Measurements from ENCODE around the gene ZNF488.
"Not testable (repeated sequence)": the region's sequence is repeated elsewhere in the genome, so short reads cannot be mapped to it uniquely, and the experiment has no call there.

Gene ZNF488

GRCh38 chr10:47418321-47418720 lies 34.2 kb upstream of the ZNF488 start:
- no peaks in the 10 kb centered on the region for H3K36me3 ChIP-seq (ENCODE audit: control insufficient read depth, insufficient read depth, low read length)
- no peak overlapping the region for H3K9ac ChIP-seq
- no peaks in the 10 kb centered on the region for H3K79me2 ChIP-seq
- TF ChIP-seq CTCF (IDR thresholded peaks at IDR 0.05) = no peak
- H3K4me2 ChIP-seq (ENCODE audit: low read length) = no peak overlapping the region
- no peak overlapping the region for H3K4me3 ChIP-seq (ENCODE audit: low read depth, low read length)
- H3K27ac ChIP-seq = no peak overlapping the region
- no peaks in the 10 kb centered on the region for H3K9me3 ChIP-seq (ENCODE audit: control insufficient read depth, low read length)
- no peaks in the 10 kb centered on the region for H3K4me1 ChIP-seq
- no peak overlapping the region for H2AFZ ChIP-seq
- H3K27me3 ChIP-seq (ENCODE audit: control insufficient read depth, insufficient read depth, low read length) = no peaks in the 10 kb centered on the region

DNA sequence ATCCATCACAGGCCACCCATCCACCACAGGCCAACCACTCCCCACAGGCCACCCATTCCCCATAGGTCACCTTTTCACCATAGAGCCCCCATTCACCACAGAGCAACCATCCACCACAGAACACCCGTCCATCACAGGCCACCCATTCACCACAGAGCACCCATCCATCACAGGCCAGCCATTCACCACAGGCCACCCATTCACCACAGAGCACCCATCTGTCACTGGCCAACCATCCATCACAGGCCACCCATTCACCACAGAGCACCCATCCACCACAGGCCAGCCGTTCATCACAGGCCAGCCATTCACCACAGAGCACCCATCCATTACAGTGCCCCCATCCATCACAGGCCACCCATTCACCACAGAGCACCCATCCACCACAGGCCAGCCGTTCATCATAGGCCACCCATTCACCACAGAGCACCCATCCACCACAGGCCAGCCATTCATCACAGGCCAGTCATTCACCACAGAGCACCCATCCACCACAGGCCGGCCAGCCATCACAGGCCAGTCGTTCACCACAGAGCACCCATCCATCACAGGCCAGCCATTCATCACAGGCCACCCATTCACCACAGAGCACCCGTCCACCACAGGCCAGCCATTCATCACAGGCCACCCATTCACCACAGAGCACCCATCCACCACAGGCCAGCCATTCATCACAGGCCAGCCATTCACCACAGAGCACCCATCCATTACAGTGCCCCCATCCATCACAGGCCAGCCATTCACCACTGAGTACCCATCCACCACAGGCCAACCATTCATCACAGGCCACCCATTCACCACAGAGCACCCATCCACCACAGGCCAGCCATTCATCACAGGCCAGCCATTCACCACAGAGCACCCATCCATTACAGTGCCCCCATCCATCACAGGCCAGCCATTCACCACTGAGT lies 32.5 kb upstream of the ZNF488 start:
- not testable (repeated sequence) for H3K9me3 ChIP-seq (ENCODE audit: control insufficient read depth, low read length); H3K4me2 ChIP-seq (ENCODE audit: low read length); H3K79me2 ChIP-seq; H3K27me3 ChIP-seq (ENCODE audit: control insufficient read depth, insufficient read depth, low read length); H3K4me1 ChIP-seq; H3K36me3 ChIP-seq (ENCODE audit: control insufficient read depth, insufficient read depth, low read length); H3K4me3 ChIP-seq (ENCODE audit: low read depth, low read length); H3K27ac ChIP-seq; H3K9ac ChIP-seq; H2AFZ ChIP-seq

DNA sequence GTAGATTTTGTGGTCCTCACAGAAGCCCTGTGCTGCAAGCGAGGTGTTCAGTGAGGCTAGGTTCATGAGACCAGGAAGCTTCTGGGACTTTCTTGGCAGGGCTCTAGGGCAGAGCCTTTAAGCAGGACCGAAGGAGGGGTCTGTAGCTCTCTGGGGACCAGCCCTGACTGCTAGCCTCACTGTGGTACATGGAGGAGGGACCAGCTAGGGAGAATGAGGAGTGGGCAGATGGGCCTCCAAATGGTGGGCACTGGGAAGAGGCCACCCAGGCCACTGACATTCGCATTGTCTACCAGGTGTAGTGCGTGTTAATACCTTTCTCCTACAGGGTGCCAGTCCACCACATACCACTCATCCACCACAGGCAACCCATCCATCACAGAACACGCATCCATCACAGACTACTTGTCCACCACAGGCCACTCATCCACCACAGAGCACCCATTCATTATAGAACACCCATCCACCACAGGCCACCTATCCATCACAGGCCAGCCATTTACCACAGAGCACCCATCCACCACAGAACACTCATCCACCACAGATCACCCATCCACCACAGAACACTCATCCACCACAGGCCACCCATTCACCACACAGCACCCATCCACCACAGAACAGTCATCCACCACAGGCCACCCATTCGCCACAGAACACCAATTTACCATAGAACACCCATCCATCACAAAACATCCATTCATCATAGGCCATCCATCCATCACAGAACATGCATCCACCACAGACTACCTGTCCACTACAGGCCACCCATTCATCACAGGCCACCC lies 31.6 kb upstream of the ZNF488 start:
- no peak overlapping the region for H3K4me2 ChIP-seq (ENCODE audit: low read length)
- H3K9me3 ChIP-seq (ENCODE audit: control insufficient read depth, low read length) = no peaks in the 10 kb centered on the region
- no peak overlapping the region for H2AFZ ChIP-seq
- H3K4me3 ChIP-seq (ENCODE audit: low read depth, low read length) = no peak overlapping the region
- TF ChIP-seq CTCF (IDR thresholded peaks at IDR 0.05) = no peak
- H3K4me1 ChIP-seq = no peaks in the 10 kb centered on the region
- H3K27ac ChIP-seq = no peak overlapping the region
- H3K79me2 ChIP-seq = no peaks in the 10 kb centered on the region
- H3K27me3 ChIP-seq (ENCODE audit: control insufficient read depth, insufficient read depth, low read length) = no peaks in the 10 kb centered on the region
- H3K36me3 ChIP-seq (ENCODE audit: control insufficient read depth, insufficient read depth, low read length) = no peaks in the 10 kb centered on the region
- H3K9ac ChIP-seq = no peak overlapping the region

GRCh38 chr10:47414752-47415519 lies 30.8 kb upstream of the ZNF488 start:
- Histone ChIP-seq H3K27me3 (ENCODE audit: control insufficient read depth, insufficient read depth, low read length) (no peaks in the 10 kb centered on the region), H3K9me3 (ENCODE audit: control insufficient read depth, low read length) (no peaks in the 10 kb centered on the region), H3K4me2 (ENCODE audit: low read length) (no peak overlapping the region), H3K79me2 (no peaks in the 10 kb centered on the region), H3K36me3 (ENCODE audit: control insufficient read depth, insufficient read depth, low read length) (no peaks in the 10 kb centered on the region), H3K4me3 (ENCODE audit: low read depth, low read length) (no peak overlapping the region), H2AFZ (no peak overlapping the region), H3K27ac (no peak overlapping the region), H3K4me1 (no peaks in the 10 kb centered on the region), H3K9ac (no peak overlapping the region)
- TF ChIP-seq CTCF (IDR thresholded peaks at IDR 0.05) = no peak

DNA sequence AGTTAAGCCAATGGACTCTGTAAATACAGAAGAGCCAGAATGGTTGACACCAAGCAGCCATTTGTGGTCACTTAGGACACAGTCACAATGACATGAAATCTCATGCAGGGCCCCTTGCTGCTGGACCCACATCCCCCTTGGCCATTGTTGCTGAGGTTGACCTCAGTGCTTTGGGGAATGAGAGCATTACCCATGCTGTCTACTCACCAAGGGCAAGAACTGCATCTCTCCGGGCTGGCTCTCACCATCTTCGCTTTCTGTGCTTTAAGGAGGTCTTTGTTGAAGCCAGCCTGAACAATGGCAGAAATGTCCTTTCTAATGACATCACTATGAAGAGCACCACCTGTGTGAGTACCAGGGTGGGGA lies 30.1 kb upstream of the ZNF488 start:
- no peak overlapping the region for H3K4me3 ChIP-seq (ENCODE audit: low read depth, low read length)
- no peak overlapping the region for H3K9ac ChIP-seq
- no peaks in the 10 kb centered on the region for H3K9me3 ChIP-seq (ENCODE audit: control insufficient read depth, low read length)
- H3K27ac ChIP-seq = no peak overlapping the region
- TF ChIP-seq CTCF (IDR thresholded peaks at IDR 0.05) = no peak
- H2AFZ ChIP-seq = no peak overlapping the region
- H3K79me2 ChIP-seq = no peaks in the 10 kb centered on the region
- H3K27me3 ChIP-seq (ENCODE audit: control insufficient read depth, insufficient read depth, low read length) = no peaks in the 10 kb centered on the region
- no peaks in the 10 kb centered on the region for H3K4me1 ChIP-seq
- H3K36me3 ChIP-seq (ENCODE audit: control insufficient read depth, insufficient read depth, low read length) = no peaks in the 10 kb centered on the region
- no peak overlapping the region for H3K4me2 ChIP-seq (ENCODE audit: low read length)

Data from parathyroid adenoma (tissue), 2 donors.